Lung microvascular endothelial cell (primary cell): ENCODE results near the gene C20orf202. TPM values are rescaled to one million over a fixed set of nuclear protein-coding genes. Genes with fewer than 3 reads are reported as not detected.
"Not testable (repeated sequence)": the region's sequence is repeated elsewhere in the genome, so short reads cannot be mapped to it uniquely, and the experiment has no call there.

Experiments used
- DNase-seq, 2 donors: peaks; one replicate each; pipeline versions ENCODE4 v3.0.0 to v3.0.0-alpha.2; 2010; ENCODE audit warnings: low read depth in 2 of 2
- total RNA-seq: library from RNA; depleted of rRNA; stranded (reverse); fragments of >200 nt; gene quantifications from 2 replicates; pipeline ENCODE4 v1.2.1, GENCODE V29; 2014

The C20orf202 gene
- total RNA-seq, 1 donor from 2014 or later, result not detected

GRCh38 chr20:1207293-1207878, 4.1 kb downstream of the C20orf202 start:
- no peak for DNase-seq

- peak; percentile 39 to 49 for DNase-seq
Observed at GRCh38 chr20:1209447-1210387, 6.5 kb downstream of the C20orf202 start.

- DNase-seq, result no peak
Observed at GRCh38 chr20:1210501-1210900, 7.2 kb downstream of the C20orf202 start.

GRCh38 chr20:1212023-1212422, 8.8 kb downstream of the C20orf202 start:
- DNase-seq, result no peak

GRCh38 chr20:1212607-1213396, 9.5 kb downstream of the C20orf202 start:
- peak; percentile 82 to 84 for DNase-seq

- DNase-seq, result no peak
Observed at GRCh38 chr20:1214838-1215261, 11.6 kb downstream of the C20orf202 start.

GRCh38 chr20:1215386-1216170, 12.3 kb downstream of the C20orf202 start:
- DNase-seq, result no peak

- not testable (repeated sequence) for DNase-seq
Observed at GRCh38 chr20:1216527-1217427, 13.5 kb downstream of the C20orf202 start.

GRCh38 chr20:1222750-1223149, 19.5 kb downstream of the C20orf202 start:
- not testable (repeated sequence) for DNase-seq

- no peak for DNase-seq
Observed at GRCh38 chr20:1224205-1224890, 21.1 kb downstream of the C20orf202 start.

GRCh38 chr20:1225263-1225782, 22.1 kb downstream of the C20orf202 start:
- DNase-seq, result no peak

GRCh38 chr20:1225783-1226654, 22.8 kb downstream of the C20orf202 start, which contains the start of gene RAD21L1:
Gene RAD21L1, plus strand, starts transcription at chr20:1226044. Its CDS starts 2,410 bp downstream, at chr20:1228454.
- peak; percentile 89 to 92 for DNase-seq

- DNase-seq, result no peak
Observed at GRCh38 chr20:1229541-1229940, 26.3 kb downstream of the C20orf202 start.

GRCh38 chr20:1232286-1233111, 29.2 kb downstream of the C20orf202 start:
- no peak for DNase-seq

GRCh38 chr20:1240549-1240948, 37.3 kb downstream of the C20orf202 start:
- no peak for DNase-seq

GRCh38 chr20:1241456-1241855, 38.2 kb downstream of the C20orf202 start:
- peak in 1 of 2 donors; percentile 11 for DNase-seq

GRCh38 chr20:1242099-1242498, 38.8 kb downstream of the C20orf202 start:
- no peak for DNase-seq
